Measurements from ENCODE around the gene SORL1-AS1.

Gene SORL1-AS1

GRCh38 chr11:121443688-121444275 is 9.0 kb downstream of the SORL1-AS1 start:
- Mint-ChIP-seq H3K4me3 (no peak overlapping the region), H3K9me3 (no peaks in the 10 kb centered on the region), H3K27ac (no peak overlapping the region), H3K36me3 (peaks cover 10% of the 10 kb centered on the region), H3K4me1 (peaks cover 20 to 27% of the 10 kb centered on the region in 2 donors), H3K27me3 (ENCODE audit: low read depth in 2 of 2) (no peaks in the 10 kb centered on the region)
- no peaks in the 10 kb centered on the region for H3K9me3 ChIP-seq (ENCODE audit: control insufficient read depth, insufficient read depth, low read length)
- DNase-seq (no peak), ATAC-seq (no peak)
- WGBS (ENCODE audit: insufficient coverage): 100% methylated on average over 4 of the region's 4 CpGs
- H3K4me3 ChIP-seq (ENCODE audit: low read length): no peak overlapping the region
- peaks cover 15% of the 10 kb centered on the region for H3K4me1 ChIP-seq (ENCODE audit: control insufficient read depth, insufficient read depth, low read length)
- no peak for TF ChIP-seq CTCF (IDR thresholded peaks at IDR 0.05)
- H3K27me3 ChIP-seq (ENCODE audit: control insufficient read depth, insufficient read depth, low read length): no peaks in the 10 kb centered on the region
- H3K36me3 ChIP-seq (ENCODE audit: control insufficient read depth, insufficient read depth, low read length): peaks cover 2% of the 10 kb centered on the region
- intact Hi-C loops (cut with micrococcal nuclease): no loop called here
- H3K27ac ChIP-seq (ENCODE audit: low read length): no peak overlapping the region

- no peaks in the 10 kb centered on the region for H3K27me3 ChIP-seq (ENCODE audit: control insufficient read depth, insufficient read depth, low read length)
- no peak overlapping the region for H3K27ac Mint-ChIP-seq
- DNase-seq (no peak), ATAC-seq (no peak)
- H3K4me3 Mint-ChIP-seq: no peak overlapping the region
- no peak overlapping the region for H3K4me3 ChIP-seq (ENCODE audit: low read length)
- peaks cover 10% of the 10 kb centered on the region for H3K36me3 Mint-ChIP-seq
- no peak for TF ChIP-seq CTCF (IDR thresholded peaks at IDR 0.05)
- intact Hi-C loops (cut with micrococcal nuclease): no loop called here
- H3K27ac ChIP-seq (ENCODE audit: low read length): no peak overlapping the region
- H3K4me1 ChIP-seq (ENCODE audit: control insufficient read depth, insufficient read depth, low read length): no peaks in the 10 kb centered on the region
- peaks cover 12 to 17% of the 10 kb centered on the region in 2 donors for H3K4me1 Mint-ChIP-seq
- no peaks in the 10 kb centered on the region for H3K9me3 Mint-ChIP-seq
- peaks cover 2% of the 10 kb centered on the region for H3K36me3 ChIP-seq (ENCODE audit: control insufficient read depth, insufficient read depth, low read length)
- H3K9me3 ChIP-seq (ENCODE audit: control insufficient read depth, insufficient read depth, low read length): no peaks in the 10 kb centered on the region
- WGBS (ENCODE audit: insufficient coverage): 94% methylated on average over 1 of the region's 2 CpGs
- no peaks in the 10 kb centered on the region for H3K27me3 Mint-ChIP-seq (ENCODE audit: low read depth in 2 of 2)
Measured at GRCh38 chr11:121441521-121441920, 11.2 kb downstream of the SORL1-AS1 start.

GRCh38 chr11:121439759-121440158 is 13.0 kb downstream of the SORL1-AS1 start:
- Histone ChIP-seq H3K4me3 (ENCODE audit: low read length) (no peak overlapping the region), H3K27me3 (ENCODE audit: control insufficient read depth, insufficient read depth, low read length) (no peaks in the 10 kb centered on the region), H3K27ac (ENCODE audit: low read length) (no peak overlapping the region), H3K36me3 (ENCODE audit: control insufficient read depth, insufficient read depth, low read length) (peaks cover 2% of the 10 kb centered on the region), H3K4me1 (ENCODE audit: control insufficient read depth, insufficient read depth, low read length) (no peaks in the 10 kb centered on the region), H3K9me3 (ENCODE audit: control insufficient read depth, insufficient read depth, low read length) (no peaks in the 10 kb centered on the region)
- Mint-ChIP-seq H3K4me1 (peaks cover 18 to 26% of the 10 kb centered on the region in 2 donors), H3K9me3 (no peaks in the 10 kb centered on the region), H3K27me3 (ENCODE audit: low read depth in 2 of 2) (no peaks in the 10 kb centered on the region), H3K36me3 (peaks cover 10% of the 10 kb centered on the region), H3K4me3 (no peak overlapping the region), H3K27ac (no peak overlapping the region)
- ATAC-seq (no peak), DNase-seq (no peak)
- no peak for TF ChIP-seq CTCF (IDR thresholded peaks at IDR 0.05)
- intact Hi-C loops (cut with micrococcal nuclease): no loop called here

GRCh38 chr11:121439337-121439736 is 13.4 kb downstream of the SORL1-AS1 start:
- Mint-ChIP-seq H3K27me3 (ENCODE audit: low read depth in 2 of 2) (no peaks in the 10 kb centered on the region), H3K36me3 (peaks cover 7% of the 10 kb centered on the region), H3K9me3 (no peaks in the 10 kb centered on the region), H3K27ac (no peak overlapping the region), H3K4me1 (peaks cover 18 to 26% of the 10 kb centered on the region in 2 donors), H3K4me3 (no peak overlapping the region)
- intact Hi-C loops (cut with micrococcal nuclease): no loop called here
- Histone ChIP-seq H3K36me3 (ENCODE audit: control insufficient read depth, insufficient read depth, low read length) (peaks cover 1% of the 10 kb centered on the region), H3K27me3 (ENCODE audit: control insufficient read depth, insufficient read depth, low read length) (no peaks in the 10 kb centered on the region), H3K4me3 (ENCODE audit: low read length) (no peak overlapping the region), H3K4me1 (ENCODE audit: control insufficient read depth, insufficient read depth, low read length) (no peaks in the 10 kb centered on the region), H3K9me3 (ENCODE audit: control insufficient read depth, insufficient read depth, low read length) (no peaks in the 10 kb centered on the region), H3K27ac (ENCODE audit: low read length) (no peak overlapping the region)
- ATAC-seq: no peak
- TF ChIP-seq CTCF (IDR thresholded peaks at IDR 0.05): no peak
- WGBS (ENCODE audit: insufficient coverage): 98% methylated on average over 3 of the region's 4 CpGs
- no peak for DNase-seq

Data from natural killer cell (primary cell).